Mesenchymal stem cell (in vitro differentiated cells and primary cell): ENCODE measurements around the gene SMAD1.
"Not testable (repeated sequence)": the region's sequence is repeated elsewhere in the genome, so short reads cannot be mapped to it uniquely, and the experiment has no call there.

Experiments
- DNase-seq: peaks from one replicate; pipeline ENCODE4 v3.0.0-alpha.2; 2013
- H2AFZ ChIP-seq: one replicate; pipeline ENCODE4 v1.6.1; 2013; ENCODE audit warnings: low read depth, mild to moderate bottlenecking, control low read depth, inconsistent platforms, low read length, moderate library complexity
- H2AK5ac ChIP-seq: 2 replicates; pipeline ENCODE4 v1.6.1; 2013; ENCODE audit warnings: low read length, moderate library complexity, mild to moderate bottlenecking, inconsistent platforms; ENCODE audit not compliant: severe bottlenecking
- H2BK120ac ChIP-seq: one replicate; pipeline ENCODE4 v1.6.1; 2013; ENCODE audit warnings: low read depth, mild to moderate bottlenecking, inconsistent platforms, low read length, moderate library complexity
- H2BK12ac ChIP-seq, 2 experiments: one replicate each; pipeline ENCODE4 v1.6.1; 2013; ENCODE audit warnings: inconsistent platforms in 2 of 2, low read length in 2 of 2, mild to moderate bottlenecking in 2 of 2, moderate library complexity in 2 of 2, control low read depth in 1 of 2
- H2BK15ac ChIP-seq: one replicate; pipeline ENCODE4 v1.6.1; 2013; ENCODE audit warnings: mild to moderate bottlenecking, low read depth, inconsistent platforms; ENCODE audit not compliant: poor library complexity, severe bottlenecking
- H2BK5ac ChIP-seq: 2 replicates; pipeline ENCODE4 v1.6.1; 2013; ENCODE audit warnings: low read depth, mild to moderate bottlenecking, low read length, control low read depth, inconsistent platforms; ENCODE audit not compliant: poor library complexity, severe bottlenecking
- H3K14ac ChIP-seq, 2 experiments: one replicate each; pipeline ENCODE4 v1.6.1; 2013; ENCODE audit warnings: inconsistent platforms in 2 of 2, low read length in 2 of 2, control low read depth in 1 of 2, mild to moderate bottlenecking in 1 of 2, moderate library complexity in 1 of 2
- H3K18ac ChIP-seq, 2 experiments: one replicate each; pipeline ENCODE4 v1.6.1; 2013; ENCODE audit warnings: inconsistent platforms in 2 of 2, low read length in 2 of 2, control low read depth in 1 of 2, low read depth in 1 of 2, mild to moderate bottlenecking in 1 of 2
- H3K23ac ChIP-seq, 2 experiments: one replicate each; pipeline ENCODE4 v1.6.1; 2013; ENCODE audit warnings: inconsistent platforms in 2 of 2, low read length in 2 of 2, mild to moderate bottlenecking in 2 of 2, moderate library complexity in 2 of 2, control low read depth in 1 of 2
- H3K27ac ChIP-seq: 2 replicates; pipeline ENCODE4 v1.5.1; 2013; ENCODE audit warnings: mild to moderate bottlenecking, moderate library complexity, low read length, control low read depth, inconsistent platforms; ENCODE audit not compliant: poor library complexity, severe bottlenecking
- H3K27me3 ChIP-seq, 2 experiments: 2 replicates each; pipeline versions ENCODE4 v1.6.1 to v1.7.0; 2013; ENCODE audit warnings: low read length in 2 of 2, mild to moderate bottlenecking in 2 of 2, moderate library complexity in 2 of 2, control low read depth in 1 of 2, inconsistent platforms in 1 of 2; ENCODE audit not compliant: control insufficient read depth in 1 of 2, insufficient read depth in 1 of 2
- H3K36me3 ChIP-seq, 2 experiments: 2 replicates each; pipeline versions ENCODE4 v1.6.1 to v1.7.0; 2013; ENCODE audit warnings: low read length in 2 of 2, control low read depth in 1 of 2, inconsistent platforms in 1 of 2, low read depth in 1 of 2, mild to moderate bottlenecking in 1 of 2; ENCODE audit not compliant: insufficient read depth in 2 of 2, control insufficient read depth in 1 of 2
- H3K4ac ChIP-seq, 2 experiments: one replicate each; pipeline ENCODE4 v1.6.1; 2013; ENCODE audit warnings: inconsistent platforms in 2 of 2, low read length in 2 of 2, mild to moderate bottlenecking in 2 of 2, moderate library complexity in 2 of 2, control low read depth in 1 of 2, low read depth in 1 of 2
- H3K4me1 ChIP-seq: 2 replicates; pipeline ENCODE4 v1.6.1; 2013; ENCODE audit warnings: low read depth, low read length, control low read depth; ENCODE audit not compliant: control insufficient read depth, insufficient read depth
- H3K4me2 ChIP-seq: 2 replicates; pipeline ENCODE4 v1.6.1; 2013; ENCODE audit warnings: low read length, mild to moderate bottlenecking, inconsistent platforms; ENCODE audit not compliant: poor library complexity, severe bottlenecking
- H3K4me3 ChIP-seq, 2 experiments: 2 replicates each; pipeline versions ENCODE4 v1.5.1 to v1.7.0; 2013; ENCODE audit warnings: low read length in 2 of 2, mild to moderate bottlenecking in 2 of 2, control low read depth in 1 of 2, low read depth in 1 of 2; ENCODE audit not compliant: insufficient read depth in 1 of 2
- H3K79me1 ChIP-seq: replicated peaks from 2 replicates; pipeline ENCODE4 v1.6.1; 2013; ENCODE audit warnings: mild to moderate bottlenecking, control low read depth, low read length, inconsistent platforms; ENCODE audit not compliant: poor library complexity, severe bottlenecking
- H3K9ac ChIP-seq: 2 replicates; pipeline ENCODE4 v1.7.0; 2013; ENCODE audit warnings: mild to moderate bottlenecking, low read length, moderate library complexity
- H3K9me3 ChIP-seq: 2 replicates; pipeline ENCODE4 v1.7.0; 2013; ENCODE audit warnings: mild to moderate bottlenecking, low read length; ENCODE audit not compliant: control insufficient read depth
- H4K8ac ChIP-seq: one replicate; pipeline ENCODE4 v1.6.1; 2013; ENCODE audit warnings: inconsistent platforms, mild to moderate bottlenecking, low read length, moderate library complexity
- H4K91ac ChIP-seq: one replicate; pipeline ENCODE4 v1.6.1; 2013; ENCODE audit warnings: mild to moderate bottlenecking, low read length, inconsistent platforms
- WGBS: methylation state at CpG from one replicate; pipeline ENCODE4 v1.1.7; 2013; ENCODE audit warnings: mixed read lengths; 5-methylcytosine and 5-hydroxymethylcytosine counted together

Gene SMAD1

DNA sequence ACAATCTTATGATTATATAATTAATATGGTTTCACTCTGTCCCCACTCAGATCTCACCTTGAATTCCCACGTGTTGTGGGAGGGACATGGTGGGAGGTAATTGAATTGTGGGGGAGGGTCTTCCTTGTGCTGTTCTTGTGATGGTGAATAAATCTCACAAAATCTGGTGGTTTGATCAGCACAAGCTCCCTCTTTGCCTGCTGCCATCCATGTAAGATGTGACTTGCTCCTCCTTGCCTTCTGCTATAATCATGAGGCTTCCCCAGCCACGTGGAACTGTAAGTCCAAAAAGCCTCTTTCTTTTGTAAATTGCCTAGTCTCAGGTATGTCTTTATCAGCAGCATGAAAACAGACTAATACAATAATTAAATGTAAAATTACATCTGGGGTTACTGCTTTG is 107.7 kb downstream of the SMAD1 start:
- H2BK5ac ChIP-seq, H3K79me1 ChIP-seq, H3K18ac ChIP-seq, H3K36me3 ChIP-seq, H3K9ac ChIP-seq, H4K91ac ChIP-seq, H2BK15ac ChIP-seq, H3K14ac ChIP-seq, H3K23ac ChIP-seq, H3K4me3 ChIP-seq, H3K9me3 ChIP-seq, H2AFZ ChIP-seq, H3K4me2 ChIP-seq, DNase-seq, H3K4ac ChIP-seq, H2BK12ac ChIP-seq, H3K4me1 ChIP-seq, H4K8ac ChIP-seq, H3K27ac ChIP-seq, H2AK5ac ChIP-seq, H2BK120ac ChIP-seq: not testable (repeated sequence)
- H3K27me3 ChIP-seq: peaks cover 0 to 13% of the 10 kb centered on the region in 2 experiments
- WGBS: no CpG with 5 or more reads among the region's 2 CpGs

DNA sequence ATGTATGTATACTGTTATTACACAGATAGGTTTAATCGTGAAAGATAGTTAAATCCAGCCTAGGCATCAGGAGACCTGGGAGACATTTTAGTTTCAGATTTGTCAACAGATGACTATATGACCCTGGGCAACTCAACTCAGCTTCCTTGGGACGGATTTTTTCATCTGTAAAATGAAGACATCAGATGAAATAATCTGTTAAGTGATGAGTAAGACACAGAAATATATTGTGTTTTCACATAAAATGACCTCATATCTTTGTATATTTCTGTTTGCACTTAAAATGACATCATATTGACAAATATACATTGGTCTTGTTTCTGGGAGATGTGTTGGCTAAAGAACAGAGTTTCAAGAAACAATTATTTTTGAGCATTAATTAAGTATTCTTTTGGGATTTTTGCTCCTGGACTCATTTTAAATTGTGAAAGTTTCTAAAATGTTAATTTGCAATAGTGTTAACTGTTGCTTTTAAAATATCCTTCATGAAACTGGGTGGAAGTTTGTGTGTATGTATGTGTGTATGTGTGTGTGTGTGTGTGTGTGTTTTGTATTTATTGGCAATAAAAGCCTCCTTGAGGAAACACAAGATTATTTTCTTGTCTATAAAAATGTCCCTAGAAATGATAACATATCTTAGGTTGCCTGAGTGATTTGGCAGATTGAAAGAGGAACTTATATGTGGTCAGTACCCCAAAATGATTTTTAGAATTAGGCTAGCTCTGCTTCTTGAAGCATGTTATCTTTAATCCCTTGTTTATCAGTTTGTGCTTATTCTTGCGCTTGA is 108.5 kb downstream of the SMAD1 start:
- Histone ChIP-seq H4K91ac (no peak overlapping the region), H3K4me2 (no peak overlapping the region), H2BK5ac (no peak overlapping the region), H3K9me3 (no peaks in the 10 kb centered on the region), H3K4me1 (no peaks in the 10 kb centered on the region), H3K27me3 (peaks cover 0 to 13% of the 10 kb centered on the region in 2 experiments), H2AK5ac (no peak overlapping the region), H2BK12ac (no peak overlapping the region), H4K8ac (no peak overlapping the region), H3K27ac (no peak overlapping the region), H2AFZ (no peak overlapping the region), H3K4ac (no peak overlapping the region), H3K9ac (no peak overlapping the region), H3K36me3 (no peaks in the 10 kb centered on the region), H3K14ac (no peak overlapping the region), H3K4me3 (no peak overlapping the region), H2BK15ac (no peak overlapping the region), H3K23ac (no peak overlapping the region), H2BK120ac (no peak overlapping the region), H3K18ac (no peak overlapping the region), H3K79me1 (no peaks in the 10 kb centered on the region)
- DNase-seq: no peak
- 100% methylated on average over 1 of the region's 3 CpGs for WGBS

DNA sequence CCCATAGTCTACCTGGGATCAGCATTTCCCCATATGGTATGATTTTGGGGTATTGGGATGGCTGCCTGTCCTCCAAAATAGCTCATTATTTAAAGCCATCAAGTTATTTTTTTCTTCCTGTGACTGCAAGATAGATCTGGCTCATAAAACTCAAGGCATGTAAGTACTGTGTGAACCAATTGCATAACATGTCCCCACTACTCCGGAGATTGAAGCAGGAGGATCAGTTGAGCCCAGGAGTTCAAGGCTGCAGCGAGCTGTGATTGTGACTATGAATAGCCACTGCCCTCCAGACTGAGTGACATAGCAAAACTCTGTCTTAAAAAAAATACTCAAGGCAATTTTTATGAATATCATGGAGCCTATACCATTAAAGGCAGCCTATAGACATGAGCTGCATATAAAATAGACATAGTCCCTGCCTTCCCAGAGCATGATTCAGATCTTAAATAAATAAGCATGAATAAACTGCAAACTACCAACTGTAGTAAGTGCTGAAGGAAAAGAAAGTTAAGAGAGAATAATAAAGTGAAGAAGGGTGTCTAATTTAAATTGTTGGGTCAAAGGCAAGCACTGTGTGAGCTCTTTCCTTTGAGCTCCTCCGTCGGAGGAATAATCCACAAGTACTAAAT is 120.6 kb downstream of the SMAD1 start:
- Histone ChIP-seq H3K18ac (no peak overlapping the region), H2BK120ac (no peak overlapping the region), H3K36me3 (no peaks in the 10 kb centered on the region), H3K4me3 (no peak overlapping the region), H3K79me1 (no peaks in the 10 kb centered on the region), H2BK15ac (no peak overlapping the region), H4K91ac (no peak overlapping the region), H3K27me3 (no peaks in the 10 kb centered on the region), H3K9ac (no peak overlapping the region), H4K8ac (no peak overlapping the region), H2BK5ac (no peak overlapping the region), H3K27ac (no peak overlapping the region), H3K4me1 (no peaks in the 10 kb centered on the region), H2AK5ac (no peak overlapping the region), H2AFZ (no peak overlapping the region), H3K4ac (no peak overlapping the region), H3K23ac (no peak overlapping the region), H3K9me3 (no peaks in the 10 kb centered on the region), H3K14ac (no peak overlapping the region), H3K4me2 (no peak overlapping the region), H2BK12ac (no peak overlapping the region)
- no peak for DNase-seq
- WGBS: 81% methylated on average over 2 of the region's 4 CpGs

DNA sequence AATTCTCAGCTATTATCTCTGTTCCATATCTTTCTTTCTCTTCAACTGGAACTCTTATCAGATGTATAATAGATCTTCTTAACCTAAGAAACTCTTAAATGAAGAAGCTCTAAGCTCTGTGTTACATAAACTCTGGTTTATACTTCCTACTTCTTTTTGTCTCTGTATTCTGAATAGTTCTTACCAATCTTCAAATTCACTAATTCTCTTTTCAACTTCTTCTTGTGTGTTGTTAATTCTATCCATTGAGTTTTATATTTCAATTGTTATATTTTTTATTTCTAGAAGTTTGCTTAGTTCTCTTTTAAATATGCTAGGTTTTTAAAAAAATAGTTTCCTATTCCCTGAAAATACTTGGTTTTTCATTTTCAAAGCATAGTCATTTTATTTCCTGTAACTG is 124.3 kb downstream of the SMAD1 start:
- no peaks in the 10 kb centered on the region for H3K79me1 ChIP-seq
- no peak overlapping the region for H4K8ac ChIP-seq
- H3K14ac ChIP-seq: no peak overlapping the region
- no peak overlapping the region for H3K23ac ChIP-seq
- no peak overlapping the region for H2BK5ac ChIP-seq
- no peak for DNase-seq
- H2AFZ ChIP-seq: no peak overlapping the region
- no peak overlapping the region for H4K91ac ChIP-seq
- H2BK120ac ChIP-seq: no peak overlapping the region
- H3K36me3 ChIP-seq: no peaks in the 10 kb centered on the region
- no peak overlapping the region for H3K18ac ChIP-seq
- no peak overlapping the region for H3K4me2 ChIP-seq
- no peak overlapping the region for H2AK5ac ChIP-seq
- no peaks in the 10 kb centered on the region for H3K9me3 ChIP-seq
- H3K4me1 ChIP-seq: no peaks in the 10 kb centered on the region
- no peak overlapping the region for H3K27ac ChIP-seq
- no peak overlapping the region for H3K4ac ChIP-seq
- no peak overlapping the region for H3K9ac ChIP-seq
- H3K4me3 ChIP-seq: no peak overlapping the region
- H3K27me3 ChIP-seq: no peaks in the 10 kb centered on the region
- no peak overlapping the region for H2BK12ac ChIP-seq
- H2BK15ac ChIP-seq: no peak overlapping the region
